ENCODE results near the gene SLC25A5.
"Not testable (repeated sequence)": the region's sequence is repeated elsewhere in the genome, so short reads cannot be mapped to it uniquely, and the experiment has no call there.

Gene SLC25A5

GRCh38 chrX:119427795-119428185, 40.5 kb upstream of the SLC25A5 start:
- no peak for TF ChIP-seq POU6F1 (CRISPR knock-in tag; IDR thresholded peaks at IDR 0.05; ENCODE audit: borderline replicate concordance, low read depth)
- TF ChIP-seq ARNTL (CRISPR knock-in tag; IDR thresholded peaks at IDR 0.05; ENCODE audit: borderline replicate concordance, low read depth), result no peak
- no peak for TF ChIP-seq RARB (CRISPR knock-in tag; IDR thresholded peaks at IDR 0.05)
- TF ChIP-seq CSDC2 (CRISPR knock-in tag; IDR thresholded peaks at IDR 0.05), result no peak
- no peak for TF ChIP-seq ZC3H10 (CRISPR knock-in tag; IDR thresholded peaks at IDR 0.05)
- TF ChIP-seq CREB5 (CRISPR knock-in tag; IDR thresholded peaks at IDR 0.05; ENCODE audit: low read depth), result no peak
- TF ChIP-seq TSHZ2 (CRISPR knock-in tag; IDR thresholded peaks at IDR 0.05), result no peak
- no peak for TF ChIP-seq PPARA (CRISPR knock-in tag; IDR thresholded peaks at IDR 0.05; ENCODE audit: borderline replicate concordance)
- no peak for TF ChIP-seq SNAI2 (CRISPR knock-in tag; IDR thresholded peaks at IDR 0.05)
- no peak for TF ChIP-seq CSRNP3 (CRISPR knock-in tag; IDR thresholded peaks at IDR 0.05)
- no peak for TF ChIP-seq ZFP3 (CRISPR knock-in tag; IDR thresholded peaks at IDR 0.05)
- no peak for ATAC-seq

- TF ChIP-seq TSHZ2 (CRISPR knock-in tag; IDR thresholded peaks at IDR 0.05) (no peak), ZNF70 (CRISPR knock-in tag; IDR thresholded peaks at IDR 0.05) (no peak), ZNF565 (CRISPR knock-in tag; conservative IDR thresholded peaks at IDR 0.05; ENCODE audit: low read depth) (no peak), ARNTL (CRISPR knock-in tag; IDR thresholded peaks at IDR 0.05; ENCODE audit: borderline replicate concordance, low read depth) (no peak), ZC3H10 (CRISPR knock-in tag; IDR thresholded peaks at IDR 0.05) (no peak), ZNF8 (CRISPR knock-in tag; IDR thresholded peaks at IDR 0.05) (no peak), ZFP3 (CRISPR knock-in tag; IDR thresholded peaks at IDR 0.05) (no peak), ZFP30 (CRISPR knock-in tag; IDR thresholded peaks at IDR 0.05) (no peak)
- no peak for ATAC-seq
Measured at GRCh38 chrX:119429471-119429870, 38.8 kb upstream of the SLC25A5 start.

- ATAC-seq, result not testable (repeated sequence)
Measured at GRCh38 chrX:119441295-119441694, 26.9 kb upstream of the SLC25A5 start.

GRCh38 chrX:119442286-119442685, 26.0 kb upstream of the SLC25A5 start:
- ATAC-seq, result no peak
- TF ChIP-seq ZFP30 (CRISPR knock-in tag; IDR thresholded peaks at IDR 0.05) (no peak), TCF4 (CRISPR knock-in tag; IDR thresholded peaks at IDR 0.05; ENCODE audit: borderline replicate concordance) (no peak), SNAI2 (CRISPR knock-in tag; IDR thresholded peaks at IDR 0.05) (no peak), ZNF70 (CRISPR knock-in tag; IDR thresholded peaks at IDR 0.05) (no peak)

Data from SK-N-SH treated with all-trans-retinoic acid at 6 μM for 48 hours (cell line).